ENCODE data around the gene SORBS1. TPM values are rescaled to one million over a fixed set of nuclear protein-coding genes. Genes with fewer than 3 reads are reported as not detected.

The SORBS1 gene
- total RNA-seq, 1 donor from 2014 or later = 896 TPM

DNA sequence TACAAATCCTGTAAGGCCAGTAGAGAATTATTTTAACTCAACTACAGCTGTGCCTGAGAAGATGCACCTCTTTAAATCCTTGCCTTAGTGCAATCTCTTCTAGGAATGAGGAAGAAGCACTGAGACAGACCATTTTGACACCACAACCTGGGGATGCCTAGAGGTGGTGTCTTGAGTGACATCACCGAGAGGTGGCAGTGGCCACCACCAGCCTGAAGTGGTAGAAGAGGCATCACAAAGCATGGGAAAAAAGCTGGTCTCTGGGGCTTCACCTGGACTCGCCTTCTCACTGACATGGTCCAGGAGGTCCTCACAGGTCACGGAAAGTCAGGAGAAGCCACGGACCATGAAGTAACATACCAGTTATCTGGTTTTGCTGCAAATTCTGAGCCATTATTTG lies 171.2 kb downstream of the SORBS1 start:
- Histone ChIP-seq H3K36me3 (peaks cover 80% of the 10 kb centered on the region), H3K4me1 (peaks cover 100% of the 10 kb centered on the region), H3K9me3 (replicated peaks) (no peaks in the 10 kb centered on the region), H3K27me3 (ENCODE audit: low read depth) (no peaks in the 10 kb centered on the region), H3K4me3 (no peak overlapping the region), H3K27ac (replicated peaks) (peak overlapping the region; percentile 64)
- no peak for DNase-seq
- intact Hi-C loops (cut with micrococcal nuclease) = no loop called here
- no peak for TF ChIP-seq CTCF (IDR thresholded peaks at IDR 0.05; ENCODE audit: borderline replicate concordance)

DNA sequence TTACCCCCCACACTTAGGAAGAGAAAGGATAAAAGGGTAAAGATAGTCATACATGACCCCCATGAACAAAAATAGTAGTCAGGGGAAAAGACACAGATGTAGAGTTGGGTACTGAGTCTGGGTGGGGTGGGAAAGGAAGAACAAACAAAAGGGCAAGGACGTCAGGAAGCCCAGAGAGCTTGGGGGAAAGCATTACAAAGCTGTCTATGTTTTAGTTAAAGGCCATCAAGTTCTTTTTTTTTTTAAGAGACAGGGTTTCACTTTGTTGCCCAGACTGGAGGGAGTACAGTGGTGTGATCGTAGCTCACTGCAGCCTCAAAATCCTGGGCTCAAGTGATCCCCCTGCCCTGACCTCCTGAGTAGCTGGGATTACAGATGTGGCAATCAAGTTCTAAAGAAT lies 172.0 kb downstream of the SORBS1 start:
- no peak for TF ChIP-seq CTCF (IDR thresholded peaks at IDR 0.05; ENCODE audit: borderline replicate concordance)
- H3K27me3 ChIP-seq (ENCODE audit: low read depth) = no peaks in the 10 kb centered on the region
- H3K4me3 ChIP-seq = no peak overlapping the region
- intact Hi-C loops (cut with micrococcal nuclease) = no loop called here
- H3K36me3 ChIP-seq = peaks cover 80% of the 10 kb centered on the region
- no peak for DNase-seq
- H3K4me1 ChIP-seq = peaks cover 100% of the 10 kb centered on the region
- no peaks in the 10 kb centered on the region for H3K9me3 ChIP-seq (replicated peaks)
- peak overlapping the region; percentile 64 for H3K27ac ChIP-seq (replicated peaks)

- H3K36me3 ChIP-seq = peaks cover 80% of the 10 kb centered on the region
- H3K4me3 ChIP-seq = no peak overlapping the region
- no peak for DNase-seq
- peaks cover 100% of the 10 kb centered on the region for H3K4me1 ChIP-seq
- no peak for TF ChIP-seq CTCF (IDR thresholded peaks at IDR 0.05; ENCODE audit: borderline replicate concordance)
- H3K27ac ChIP-seq (replicated peaks) = peak overlapping the region; percentile 64
- no peaks in the 10 kb centered on the region for H3K27me3 ChIP-seq (ENCODE audit: low read depth)
- no peaks in the 10 kb centered on the region for H3K9me3 ChIP-seq (replicated peaks)
- intact Hi-C loops (cut with micrococcal nuclease) = no loop called here
Observed at GRCh38 chr10:95388539-95388938, 172.6 kb downstream of the SORBS1 start.

DNA sequence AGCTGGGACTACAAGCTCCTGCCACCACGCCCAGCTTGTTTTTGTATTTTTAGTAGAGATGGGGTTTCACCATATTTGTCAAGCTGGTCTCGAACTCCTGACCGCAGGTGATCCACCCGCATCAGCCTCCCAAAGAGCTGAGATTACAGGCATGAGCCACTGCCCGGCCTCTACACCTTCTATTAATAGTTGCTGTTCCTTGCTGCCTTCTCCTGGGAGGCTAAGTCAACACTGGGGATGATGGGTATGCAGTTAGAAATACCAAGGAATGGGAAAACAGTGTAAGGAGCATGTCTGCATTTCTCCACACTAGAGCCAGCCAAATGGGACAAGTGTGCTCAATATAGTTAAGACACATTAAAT lies 173.1 kb downstream of the SORBS1 start:
- no peak for TF ChIP-seq CTCF (IDR thresholded peaks at IDR 0.05; ENCODE audit: borderline replicate concordance)
- Histone ChIP-seq H3K36me3 (peaks cover 80% of the 10 kb centered on the region), H3K27me3 (ENCODE audit: low read depth) (no peaks in the 10 kb centered on the region), H3K27ac (replicated peaks) (peak overlapping the region; percentile 64), H3K4me3 (no peak overlapping the region), H3K4me1 (peaks cover 100% of the 10 kb centered on the region), H3K9me3 (replicated peaks) (no peaks in the 10 kb centered on the region)
- DNase-seq = no peak
- intact Hi-C loops (cut with micrococcal nuclease) = no loop called here

DNA sequence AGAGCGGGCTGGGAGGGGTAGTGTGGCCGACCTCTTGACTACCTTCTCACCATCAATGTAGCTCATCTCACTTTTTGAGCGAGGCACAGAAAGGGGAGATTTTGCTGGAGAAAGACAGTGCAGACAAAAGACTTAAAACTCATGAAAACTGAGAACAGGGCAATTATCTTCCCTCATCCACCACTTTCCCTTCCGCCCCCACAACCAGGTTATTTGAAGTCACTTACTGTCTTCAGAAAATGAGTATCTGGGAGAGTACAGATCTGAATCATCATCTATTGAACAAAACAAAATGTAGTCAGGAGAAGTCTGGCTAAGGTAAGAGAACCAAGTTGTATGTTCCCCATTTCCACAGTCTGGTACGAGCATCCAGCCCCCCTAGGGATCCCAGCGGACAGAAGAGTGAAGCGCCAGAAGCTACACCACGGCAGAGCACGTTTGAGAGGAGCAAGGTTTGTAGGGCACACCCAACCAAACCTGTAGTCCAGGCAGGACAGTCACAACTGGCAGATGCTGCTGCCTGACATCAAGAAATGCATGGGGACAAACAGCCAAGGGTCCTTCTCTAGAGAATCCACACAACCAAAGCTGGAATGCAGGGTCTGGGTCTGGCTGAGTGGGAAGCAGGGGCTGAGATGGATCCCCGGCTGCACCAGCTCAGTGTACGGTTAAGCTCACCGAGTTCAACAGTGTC lies 177.0 kb downstream of the SORBS1 start:
- intact Hi-C loops (cut with micrococcal nuclease) = no loop called here
- Histone ChIP-seq H3K27ac (replicated peaks) (peak overlapping the region; percentile 64), H3K4me3 (no peak overlapping the region), H3K4me1 (peaks cover 92% of the 10 kb centered on the region), H3K9me3 (replicated peaks) (no peaks in the 10 kb centered on the region), H3K36me3 (peaks cover 83% of the 10 kb centered on the region), H3K27me3 (ENCODE audit: low read depth) (no peaks in the 10 kb centered on the region)
- DNase-seq = no peak
- TF ChIP-seq CTCF (IDR thresholded peaks at IDR 0.05; ENCODE audit: borderline replicate concordance) = no peak

Data from left ventricle myocardium inferior (tissue), 1 donor.